HG02981 (cell line): Measurements from ENCODE around the gene MCFD2.
"Not testable (repeated sequence)": the region's sequence is repeated elsewhere in the genome, so short reads cannot be mapped to it uniquely, and the experiment has no call there.

Experiments used
- ATAC-seq: cut with Tn5 transposase; IDR thresholded peaks from one replicate; pipeline ENCODE4 v1.9.1; 2021; ENCODE audit warnings: mild to moderate bottlenecking, moderate library complexity; ENCODE audit not compliant: unreplicated experiment

The MCFD2 gene

DNA sequence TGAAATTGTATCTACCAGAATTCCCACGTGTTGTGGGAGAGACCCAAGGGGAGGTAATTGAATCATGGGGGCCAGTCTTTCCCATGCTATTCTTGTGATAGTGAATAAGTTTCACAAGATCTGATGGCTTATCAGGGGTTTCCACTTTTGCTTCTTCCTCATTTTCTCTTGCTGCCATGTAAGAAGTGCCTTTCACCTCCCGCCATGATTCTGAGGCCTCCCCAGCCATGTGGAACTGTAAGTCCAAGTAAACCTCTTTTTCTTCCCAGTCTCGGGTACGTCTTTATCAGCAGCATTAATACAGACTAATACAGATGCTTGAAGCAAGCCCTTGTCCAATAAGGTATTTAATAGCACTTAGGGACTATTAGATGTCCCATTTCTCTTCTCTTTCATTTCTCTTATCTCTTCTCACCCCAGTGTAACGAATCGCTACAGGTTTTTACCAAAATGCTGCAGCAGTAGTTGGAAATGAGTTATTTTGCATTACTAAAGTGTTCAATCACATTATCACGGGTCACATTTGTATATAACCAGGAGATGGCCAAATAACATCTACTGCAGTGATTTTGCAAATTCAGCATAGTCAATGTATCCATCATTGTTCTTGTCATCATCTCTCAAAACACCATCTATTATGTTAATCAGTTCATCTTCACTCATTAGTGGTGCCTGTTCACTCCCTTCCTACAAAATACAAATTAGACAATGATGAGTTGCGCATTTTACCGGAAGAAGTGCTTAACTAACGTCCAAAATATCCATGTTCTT lies 10.5 kb downstream of the MCFD2 start:
- ATAC-seq: not testable (repeated sequence)

DNA sequence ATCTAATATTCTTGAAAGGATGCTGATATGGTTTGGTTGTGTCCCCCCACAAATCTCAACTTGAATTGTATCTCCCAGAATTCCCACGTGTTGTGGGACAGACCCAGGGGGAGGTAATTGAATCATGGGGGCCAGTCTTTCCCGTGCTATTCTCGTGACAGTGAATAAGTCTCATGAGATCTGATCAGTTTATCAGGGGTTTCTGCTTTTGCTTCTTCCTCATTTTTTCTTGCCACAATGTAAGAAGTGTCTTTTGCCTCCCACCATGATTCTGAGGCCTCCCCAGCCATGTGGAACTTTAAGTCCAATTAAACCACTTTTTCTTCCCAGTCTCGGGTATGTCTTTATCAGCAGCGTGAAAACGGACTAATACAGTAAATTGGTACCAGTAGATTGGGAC lies 12.6 kb downstream of the MCFD2 start:
- ATAC-seq: not testable (repeated sequence)

DNA sequence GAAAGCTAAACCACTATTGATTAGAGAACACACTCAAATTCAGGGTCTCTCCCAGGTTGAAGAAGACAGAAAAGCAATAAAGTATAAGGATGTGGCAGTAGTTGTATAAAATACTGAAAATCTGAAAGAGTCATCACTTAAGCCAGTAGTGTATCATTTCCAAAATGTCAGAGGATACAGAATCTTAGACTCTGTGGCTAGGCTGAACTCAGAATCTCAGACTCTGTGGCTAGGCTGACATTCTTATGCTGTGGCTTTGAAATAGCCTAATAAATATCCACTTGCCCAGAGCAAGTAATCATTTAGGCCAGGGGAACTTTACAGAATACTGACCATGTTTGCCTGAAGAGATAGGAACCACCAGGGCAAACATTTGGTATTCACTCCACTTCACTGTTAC lies 13.1 kb downstream of the MCFD2 start:
- no peak for ATAC-seq

DNA sequence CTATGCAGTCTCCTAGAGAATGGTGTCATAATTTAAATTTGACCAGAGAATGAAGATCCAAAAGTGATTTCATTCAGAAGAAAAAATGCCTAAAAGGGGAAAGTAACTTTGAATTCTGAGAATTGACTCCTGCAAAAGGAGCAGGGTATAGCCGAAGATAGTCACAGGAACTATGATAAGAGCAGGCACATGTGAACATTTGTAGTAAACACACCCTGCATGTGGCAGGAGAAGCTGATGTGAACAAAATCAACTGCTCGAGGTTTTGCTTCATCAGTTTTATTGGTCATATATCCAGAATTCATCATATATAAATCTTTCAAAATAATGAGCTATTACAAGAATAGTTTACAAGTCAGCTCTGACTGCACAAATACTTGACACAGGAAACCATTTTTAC lies 14.0 kb downstream of the MCFD2 start:
- ATAC-seq: no peak

DNA sequence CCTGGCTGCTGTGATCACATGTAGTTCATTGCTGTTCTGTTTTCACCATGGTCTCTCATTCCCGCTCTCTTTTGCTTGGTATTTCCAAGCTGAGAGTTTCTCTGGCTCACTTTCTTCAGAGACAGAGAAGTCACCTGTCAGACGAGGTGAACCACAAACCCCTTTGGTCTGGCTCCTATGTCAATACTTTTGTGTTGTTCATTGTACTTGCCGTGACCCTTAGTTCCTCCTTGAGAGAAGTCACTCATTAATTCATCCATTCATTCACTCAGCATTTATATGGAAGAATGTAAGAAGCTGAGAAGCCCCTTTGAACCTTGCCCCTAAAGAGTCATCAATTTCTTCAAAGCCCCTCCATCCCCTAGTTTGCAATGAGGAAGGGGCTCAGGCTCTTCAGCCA lies 15.2 kb downstream of the MCFD2 start:
- no peak for ATAC-seq

DNA sequence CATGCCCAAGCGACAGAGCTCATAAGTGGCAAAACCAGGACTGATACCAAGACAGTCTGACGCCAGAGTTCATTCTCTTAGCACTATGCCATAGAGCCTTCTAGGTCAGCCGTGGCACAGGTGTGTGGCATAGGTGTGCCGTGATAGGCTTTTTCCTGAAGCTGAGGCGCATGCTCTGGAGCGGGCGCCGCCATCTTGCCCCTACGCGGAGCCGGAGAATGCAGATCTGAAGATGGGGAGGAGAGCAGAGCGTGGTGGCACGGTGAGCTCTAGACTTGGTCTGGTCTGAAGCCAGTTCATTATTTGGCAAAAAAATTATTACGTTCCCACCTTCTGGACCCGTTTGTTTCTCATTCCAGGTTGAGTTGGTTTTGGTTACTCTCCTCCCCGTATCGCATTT lies 16.6 kb downstream of the MCFD2 start:
- no peak for ATAC-seq

DNA sequence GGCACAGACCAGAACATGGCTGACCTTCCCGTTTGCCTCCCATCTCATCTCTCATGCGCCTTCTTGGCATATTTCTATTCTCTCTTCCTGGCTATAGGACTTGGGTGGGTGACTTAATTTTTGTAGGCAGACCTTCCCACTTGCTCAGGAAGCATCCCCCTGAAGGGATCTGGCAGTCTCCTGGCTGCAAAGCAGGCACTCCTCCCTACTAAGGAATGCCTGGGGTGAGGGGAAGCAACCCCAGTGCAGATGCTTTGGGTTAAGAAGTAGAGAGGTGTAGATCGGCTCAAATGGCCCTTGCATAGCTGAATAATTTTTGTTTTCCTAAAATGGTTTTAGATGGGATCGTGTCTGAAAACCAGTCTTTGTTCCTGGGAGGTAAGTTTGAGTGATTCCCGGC lies 17.6 kb downstream of the MCFD2 start:
- ATAC-seq: no peak

DNA sequence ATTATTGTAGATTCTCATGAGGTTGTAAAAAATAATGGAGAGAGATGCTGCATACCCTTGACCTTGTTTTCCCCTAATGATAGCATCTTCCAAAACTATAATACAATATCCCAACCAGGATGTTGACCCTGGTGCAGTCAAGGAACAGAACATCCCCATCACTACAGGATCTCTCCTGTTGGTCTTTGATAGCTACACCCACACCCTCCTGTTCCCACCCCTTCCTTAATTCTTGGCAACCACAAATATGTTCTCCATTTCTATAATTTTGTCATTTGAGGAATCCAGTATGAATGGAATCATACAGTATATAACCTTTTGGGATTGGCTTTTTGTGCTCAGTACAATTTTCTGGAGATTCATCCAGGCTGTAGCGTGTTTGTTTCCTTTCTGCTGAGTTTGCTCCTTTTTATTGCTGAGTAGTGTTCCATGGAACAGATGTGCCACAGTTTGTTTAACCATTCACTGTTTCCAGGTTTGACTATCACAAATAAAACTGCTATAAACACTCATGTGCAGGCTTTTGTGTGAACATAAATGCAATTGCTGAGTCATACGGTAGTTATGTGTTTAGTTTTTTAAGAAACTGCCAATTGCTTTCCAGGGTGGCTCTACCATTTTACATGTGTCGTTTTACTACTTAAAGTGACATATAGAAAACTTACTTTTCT lies 22.2 kb downstream of the MCFD2 start:
- no peak for ATAC-seq

DNA sequence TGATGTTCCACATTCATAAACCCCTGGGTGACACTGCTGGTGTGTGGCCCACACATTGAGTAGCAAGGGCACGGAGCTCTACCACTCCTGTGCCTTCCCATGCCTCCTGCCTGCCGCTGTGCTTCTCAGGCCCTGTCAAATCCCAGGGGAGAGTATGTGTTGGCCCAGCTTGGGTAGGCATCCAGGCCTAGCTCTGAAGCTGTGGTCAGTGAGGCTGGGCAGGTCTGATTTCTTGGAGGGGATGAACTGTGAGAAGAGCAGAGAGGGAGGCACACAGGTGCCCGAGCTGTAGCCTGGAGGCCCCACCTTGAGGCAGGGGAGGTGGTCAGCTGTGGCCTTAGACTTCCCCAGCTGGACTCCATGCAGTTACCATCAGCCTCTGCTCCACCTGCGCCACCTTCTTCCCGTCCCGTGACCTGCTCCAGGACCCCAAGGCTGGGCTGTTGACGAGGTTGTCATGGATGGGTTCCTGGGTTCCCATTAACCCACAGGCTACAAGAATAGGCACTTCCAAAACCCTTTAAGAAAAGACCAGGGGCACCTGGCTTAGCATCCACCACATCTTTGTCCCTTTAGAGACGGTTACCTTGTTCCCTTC lies 23.6 kb downstream of the MCFD2 start:
- ATAC-seq: no peak

DNA sequence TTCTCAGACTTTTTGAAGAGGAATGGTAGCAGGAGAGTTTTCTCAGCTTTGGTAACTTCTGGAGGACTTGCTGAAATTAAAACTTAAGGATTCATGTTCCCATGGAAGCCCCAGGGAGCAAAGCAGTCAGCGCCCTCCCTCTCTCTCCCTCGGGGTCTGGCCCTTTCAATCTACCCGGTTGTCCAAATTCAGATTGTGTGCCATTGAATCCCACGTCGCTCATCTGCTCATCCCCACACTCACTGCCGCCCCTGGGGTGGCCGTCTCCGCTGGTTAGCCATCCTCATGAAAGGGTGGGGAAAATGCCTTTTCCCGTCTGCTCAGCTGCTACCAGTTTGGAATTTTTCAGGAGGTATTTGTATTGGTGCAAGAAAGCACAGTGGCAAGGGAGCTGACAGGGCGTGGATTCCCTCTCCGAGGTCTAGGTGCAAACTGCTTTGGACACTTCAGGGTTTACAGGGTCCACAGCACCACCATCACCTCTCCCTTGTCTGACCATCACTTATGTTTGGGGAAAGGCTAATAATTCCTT lies 27.1 kb downstream of the MCFD2 start:
- ATAC-seq: no peak

DNA sequence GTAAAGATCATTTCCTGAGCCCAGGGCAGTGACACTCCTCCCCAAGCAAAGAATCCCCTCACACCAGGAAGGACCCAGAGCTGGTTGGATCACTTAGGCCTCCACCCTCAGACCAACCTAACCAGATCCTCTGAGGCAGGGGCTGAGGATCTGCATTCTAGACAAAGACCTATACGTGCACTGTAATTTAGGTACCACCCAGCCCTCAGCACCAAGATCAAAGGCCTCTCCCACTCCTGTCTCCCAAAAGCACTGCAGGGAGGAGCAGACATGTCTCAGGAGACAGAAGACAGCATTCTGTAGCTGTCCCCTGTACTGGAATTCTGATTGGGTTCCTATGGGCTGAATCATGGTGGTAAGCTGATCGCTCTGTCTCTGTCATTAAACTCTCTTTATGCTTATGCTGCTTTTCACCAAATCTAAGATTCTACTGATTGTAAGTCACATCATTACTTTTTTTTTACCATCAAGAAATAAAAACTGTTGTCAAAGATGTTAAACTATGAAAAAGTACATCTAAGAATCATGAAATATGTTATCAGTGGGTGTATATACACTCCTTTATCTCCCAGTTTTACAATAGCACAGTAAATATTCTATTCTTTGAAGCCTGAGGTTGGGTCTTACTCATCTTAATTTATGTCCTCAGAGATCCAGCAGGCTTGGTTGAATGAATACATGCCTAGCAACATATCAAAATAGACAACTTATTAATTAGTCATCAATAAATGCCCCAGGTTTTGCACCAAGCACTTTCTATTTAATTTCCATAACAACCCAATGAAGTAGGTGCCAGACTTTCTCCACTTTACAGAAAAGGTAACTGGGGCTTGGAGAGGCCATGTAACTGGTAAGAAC lies 28.3 kb downstream of the MCFD2 start:
- ATAC-seq: no peak

DNA sequence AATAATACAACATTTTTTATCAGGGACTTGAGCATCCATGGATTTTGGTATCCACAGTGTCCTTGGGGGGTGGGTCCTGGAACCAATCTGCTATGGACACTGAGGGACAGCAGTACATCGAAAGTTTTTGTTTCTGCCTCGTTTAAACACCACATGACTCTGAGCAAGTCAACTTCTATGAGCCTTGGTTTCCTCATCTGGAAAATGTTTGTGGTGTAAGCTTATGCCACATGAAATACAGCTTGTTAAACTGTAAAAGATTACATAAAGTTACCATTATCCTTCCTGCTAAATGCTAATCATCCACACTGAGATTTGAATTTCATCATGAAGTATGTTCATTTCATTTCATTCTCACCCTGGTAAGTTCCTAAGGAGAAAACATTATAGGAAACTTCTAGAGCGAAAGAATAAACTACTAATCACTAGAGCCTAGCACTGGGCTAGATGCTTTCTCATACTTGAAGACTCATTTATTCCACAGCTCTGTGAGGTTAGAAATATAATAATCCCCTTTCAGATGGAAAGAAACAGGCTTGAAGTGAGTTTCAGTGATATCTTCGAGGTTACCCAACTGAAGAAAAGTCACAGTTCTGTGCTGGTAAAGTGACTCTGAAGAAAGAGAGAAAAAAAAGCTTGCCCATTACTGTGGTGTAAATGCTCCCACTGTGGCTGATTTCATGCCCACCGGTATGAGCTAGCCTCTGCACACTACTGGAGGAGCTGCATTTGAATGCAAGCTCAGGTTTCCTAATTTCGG lies 29.2 kb downstream of the MCFD2 start:
- ATAC-seq: no peak

DNA sequence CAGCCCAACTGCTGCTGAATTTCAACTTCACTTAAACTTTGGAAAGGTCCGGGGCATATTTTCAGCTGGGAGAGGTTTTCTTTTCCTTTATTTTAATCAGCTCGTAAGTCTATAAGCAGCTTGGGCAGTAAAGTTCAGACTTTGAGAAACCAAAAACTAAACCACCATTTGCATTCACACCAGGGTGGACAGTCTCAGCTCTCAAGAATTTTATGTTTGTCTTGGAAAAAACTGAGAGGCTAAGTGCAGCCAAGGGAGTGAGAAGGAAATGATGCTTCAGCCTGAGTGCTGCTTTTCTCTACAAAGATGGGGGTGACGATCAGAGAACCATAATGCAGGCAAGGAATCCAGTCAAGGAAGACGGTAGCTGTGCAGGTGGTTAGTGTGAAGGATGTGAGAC lies 30.2 kb downstream of the MCFD2 start:
- no peak for ATAC-seq

DNA sequence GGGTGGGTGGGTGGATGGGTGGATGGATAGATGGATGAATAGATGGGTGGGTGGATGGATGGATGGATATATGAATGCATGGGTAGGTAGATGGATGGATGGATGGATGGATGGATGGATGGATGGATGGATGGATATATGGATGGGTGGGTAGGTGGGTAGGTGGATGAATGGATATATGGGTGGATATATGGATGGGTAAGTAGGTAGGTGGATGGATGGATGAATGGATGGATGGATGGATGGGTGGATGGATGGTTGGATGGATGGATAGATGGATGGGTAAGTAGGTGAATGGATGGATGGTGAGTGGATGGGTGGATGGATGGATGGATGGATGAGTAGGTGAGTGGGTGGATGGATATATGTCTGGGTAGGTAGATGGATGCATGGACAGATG lies 36.1 kb downstream of the MCFD2 start:
- ATAC-seq: no peak

DNA sequence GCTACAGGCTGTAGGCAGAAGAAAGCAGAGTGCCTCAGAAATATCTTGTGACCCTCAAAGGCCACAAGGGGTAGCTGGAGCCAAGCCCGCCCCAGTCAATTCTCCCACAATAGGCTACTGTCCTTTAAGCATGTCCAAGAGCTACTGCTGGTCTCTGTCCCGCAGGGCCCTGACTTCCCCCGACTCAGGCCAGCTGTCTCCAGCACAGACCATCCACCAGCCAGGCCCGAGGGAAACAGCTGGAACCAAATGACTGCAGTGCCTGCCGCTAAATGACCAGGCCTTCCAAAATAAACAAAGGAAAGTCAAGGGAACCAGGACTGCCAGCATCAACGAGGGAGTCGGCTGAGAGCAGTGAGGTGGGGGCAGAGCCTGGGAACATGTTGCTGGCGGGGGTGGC lies 36.7 kb downstream of the MCFD2 start:
- no peak for ATAC-seq

DNA sequence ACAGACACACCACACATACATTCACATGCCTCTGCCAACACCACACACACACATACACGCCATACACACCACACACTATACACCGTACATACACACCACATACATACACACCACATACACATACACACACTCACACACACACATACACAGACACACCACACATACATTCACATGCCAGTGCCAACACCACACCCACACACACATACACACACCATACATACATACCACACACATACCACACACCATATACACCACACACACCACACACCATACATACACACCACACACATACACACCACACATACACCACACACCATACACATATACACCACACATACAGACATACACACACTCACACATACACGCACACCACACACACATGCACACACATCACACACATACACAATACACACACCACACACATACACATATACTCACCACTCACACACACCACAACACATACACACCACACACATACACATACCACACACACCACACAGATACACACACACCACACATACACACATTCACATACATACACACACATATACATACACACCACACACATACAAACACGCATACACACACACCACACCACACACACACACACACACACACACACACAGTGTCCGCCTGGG lies 37.2 kb downstream of the MCFD2 start:
- ATAC-seq: no peak

DNA sequence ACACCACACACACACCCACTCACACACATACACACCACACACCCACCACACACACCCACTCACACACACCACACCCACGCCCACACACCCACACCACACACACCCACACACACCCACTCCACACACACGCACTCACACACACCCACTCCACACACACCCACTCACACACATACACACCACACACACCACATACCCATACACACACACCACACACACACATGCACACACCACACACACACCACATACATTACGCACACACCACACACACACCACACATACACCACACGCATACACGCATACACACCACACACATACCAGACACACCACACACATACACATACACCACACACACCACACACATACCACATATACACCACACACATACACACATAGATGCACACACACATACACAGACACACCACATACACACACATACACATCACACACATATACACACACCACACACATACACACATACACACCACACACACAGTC lies 37.9 kb downstream of the MCFD2 start:
- no peak for ATAC-seq

DNA sequence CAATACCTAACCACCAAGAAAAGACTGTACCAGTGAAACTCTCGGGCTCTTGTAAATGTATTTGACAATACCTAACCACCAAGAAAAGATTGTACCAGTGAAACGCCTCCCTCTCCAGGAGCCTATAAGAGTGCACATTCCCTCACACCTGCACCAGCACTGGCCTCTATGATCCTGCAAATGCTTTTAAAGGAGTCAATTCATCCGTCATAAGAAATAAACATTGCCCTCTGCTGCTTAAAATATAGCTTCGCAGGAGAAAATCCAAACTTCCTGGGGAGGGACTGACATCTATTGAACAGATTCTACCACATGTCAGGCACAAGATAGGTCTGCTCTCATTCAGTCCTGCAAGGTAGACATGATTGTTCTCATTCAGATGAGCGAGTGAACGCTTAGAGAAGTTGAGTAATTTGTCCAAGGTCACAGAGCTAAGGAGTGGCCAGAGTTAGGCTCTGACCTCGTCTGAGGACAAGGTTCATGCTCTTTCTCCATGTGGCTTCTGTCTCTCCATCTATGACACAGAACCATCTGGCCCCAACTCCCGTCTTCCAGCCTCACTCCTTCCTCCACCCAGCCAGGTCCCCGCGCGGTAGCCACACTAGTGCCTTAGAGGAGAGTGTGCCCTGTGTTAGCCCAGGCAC lies 38.7 kb downstream of the MCFD2 start:
- no peak for ATAC-seq
